H1 (cell line): ENCODE measurements around the gene RNF208.

Experiments
- CTCF ChIP-seq, 3 experiments: IDR thresholded peaks; 1 replicate in 2 of 3; 2 replicates in 1 of 3; pipeline versions ENCODE4 v1.5.1 to v1.6.1; 2011; ENCODE audit warnings: low read length in 3 of 3, mild to moderate bottlenecking in 3 of 3, inconsistent platforms in 2 of 3, low read depth in 1 of 3, moderate library complexity in 1 of 3; ENCODE audit not compliant: insufficient read depth in 1 of 3; ENCODE audit errors: control extremely low read depth in 1 of 3
- EZH2 ChIP-seq: fragments of 200-600 bp; sonication (generic); IDR thresholded peaks from 2 replicates; pipeline ENCODE4 v1.7.1; 2012; ENCODE audit warnings: low read depth, mild to moderate bottlenecking, moderate library complexity, low read length, inconsistent platforms; ENCODE audit not compliant: severe bottlenecking
- POLR2AphosphoS5 ChIP-seq: IDR thresholded peaks from 2 replicates; pipeline ENCODE4 v1.6.1; 2011; ENCODE audit warnings: low read depth, low read length
- SP4 ChIP-seq: IDR thresholded peaks from 2 replicates; pipeline ENCODE4 v1.6.1; 2012; ENCODE audit warnings: low read length, inconsistent platforms
- TAF1 ChIP-seq: IDR thresholded peaks from 2 replicates; pipeline ENCODE4 v1.6.1; 2011; ENCODE audit warnings: mild to moderate bottlenecking, low read depth, low read length
- TEAD4 ChIP-seq: IDR thresholded peaks from 2 replicates; pipeline ENCODE4 v1.6.1; 2012; ENCODE audit warnings: low read depth, low read length, inconsistent platforms, mixed read lengths

- TF ChIP-seq TAF1 (no peak), CTCF (IDR thresholded peaks at IDR 0.05; ENCODE audit: control extremely low read depth in 1 of 3, insufficient read depth in 1 of 3, low read depth in 1 of 3, low read length in 3 of 3) (no peak), POLR2AphosphoS5 (no peak), SP4 (no peak), EZH2 (no peak), TEAD4 (no peak)
These were observed 20.7 kb downstream of the RNF208 start for GRCh38 chr9:137201205-137201868.
